C4-2B (cell line): Measurements from ENCODE around the gene GOLIM4.

ENCODE experiments used
- ZFX ChIP-seq: fragments of 450-650 bp; IDR thresholded peaks from 2 replicates; pipeline ENCODE4 v1.6.1; 2017
- TF ChIP-seq, protein P1 (sequence below): fragments of 450-650 bp; conservative IDR thresholded peaks from 2 replicates; pipeline ENCODE4 v1.5.1; 2017; ENCODE audit warnings: mild to moderate bottlenecking

DNA sequence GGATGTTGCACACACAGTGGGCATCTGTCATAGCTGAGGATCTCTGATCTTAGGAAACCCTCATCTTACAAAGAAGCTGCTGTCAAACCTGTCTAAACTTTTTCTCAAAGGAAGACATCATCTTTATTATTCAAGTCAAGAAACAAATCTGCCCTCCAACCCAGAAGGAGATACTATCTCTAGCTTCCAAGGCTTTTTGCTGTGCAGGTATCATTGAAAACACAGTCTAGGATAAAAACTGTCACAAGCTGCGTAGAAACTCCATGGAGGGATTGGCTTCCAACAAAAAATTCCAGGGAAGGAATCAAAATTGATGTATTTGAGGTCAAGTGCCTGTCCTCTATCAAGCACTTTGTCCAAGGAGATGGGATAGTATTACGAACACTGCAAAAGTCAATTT is 89.1 kb downstream of the GOLIM4 start:
- TF ChIP-seq, protein P1, sequence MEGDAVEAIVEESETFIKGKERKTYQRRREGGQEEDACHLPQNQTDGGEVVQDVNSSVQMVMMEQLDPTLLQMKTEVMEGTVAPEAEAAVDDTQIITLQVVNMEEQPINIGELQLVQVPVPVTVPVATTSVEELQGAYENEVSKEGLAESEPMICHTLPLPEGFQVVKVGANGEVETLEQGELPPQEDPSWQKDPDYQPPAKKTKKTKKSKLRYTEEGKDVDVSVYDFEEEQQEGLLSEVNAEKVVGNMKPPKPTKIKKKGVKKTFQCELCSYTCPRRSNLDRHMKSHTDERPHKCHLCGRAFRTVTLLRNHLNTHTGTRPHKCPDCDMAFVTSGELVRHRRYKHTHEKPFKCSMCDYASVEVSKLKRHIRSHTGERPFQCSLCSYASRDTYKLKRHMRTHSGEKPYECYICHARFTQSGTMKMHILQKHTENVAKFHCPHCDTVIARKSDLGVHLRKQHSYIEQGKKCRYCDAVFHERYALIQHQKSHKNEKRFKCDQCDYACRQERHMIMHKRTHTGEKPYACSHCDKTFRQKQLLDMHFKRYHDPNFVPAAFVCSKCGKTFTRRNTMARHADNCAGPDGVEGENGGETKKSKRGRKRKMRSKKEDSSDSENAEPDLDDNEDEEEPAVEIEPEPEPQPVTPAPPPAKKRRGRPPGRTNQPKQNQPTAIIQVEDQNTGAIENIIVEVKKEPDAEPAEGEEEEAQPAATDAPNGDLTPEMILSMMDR, result no peak
- no peak for TF ChIP-seq ZFX
